ENCODE measurements around the gene DUSP28. TPM values are rescaled to one million over a fixed set of nuclear protein-coding genes. Genes with fewer than 3 reads are reported as not detected.

DUSP28 gene
- total and polyA plus RNA-seq, 2 of the 13 experiments (the other 11 are each of a cell fraction or from before 2014, with no cell fraction given): 5.2 to 8.6 TPM

DNA sequence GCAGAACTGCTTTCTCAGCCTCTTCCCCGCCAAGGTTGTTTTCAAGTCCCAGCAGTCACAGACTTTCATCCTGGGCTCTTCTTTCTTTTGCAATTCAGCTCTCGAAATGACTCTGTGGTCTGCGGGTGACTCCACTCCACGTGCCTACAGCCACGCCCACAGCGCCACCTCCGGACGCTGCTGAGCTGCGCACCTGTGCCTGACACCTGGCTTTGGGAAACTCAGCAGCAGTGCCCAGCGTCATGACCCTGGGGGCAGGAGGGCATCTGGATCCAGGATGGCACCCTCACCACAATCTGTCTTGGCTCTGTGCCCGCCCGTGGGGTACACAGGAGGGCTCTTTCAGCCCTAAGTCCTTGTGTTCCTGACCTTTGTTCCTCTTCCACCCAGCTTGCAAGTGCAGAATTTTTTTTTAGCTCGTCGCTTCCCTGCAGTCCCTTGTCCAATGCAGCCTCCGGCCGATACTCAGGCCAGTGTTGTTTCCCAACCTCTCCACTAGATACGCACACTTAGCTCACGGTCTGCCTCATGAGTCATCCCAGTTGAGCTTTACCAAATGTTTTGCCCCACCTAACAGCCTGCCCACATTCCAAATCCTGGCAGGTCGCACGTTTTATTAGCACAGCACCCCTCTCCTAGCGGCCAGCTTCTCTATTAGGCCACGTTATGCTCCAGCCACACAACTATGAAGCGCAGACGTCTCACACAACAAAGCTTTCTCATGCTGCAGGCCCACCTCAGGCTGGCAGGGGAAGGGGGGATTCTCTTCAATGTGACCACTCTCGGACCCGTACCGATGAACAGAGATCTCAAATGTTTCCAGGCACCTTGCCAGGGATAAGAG is 19.8 kb downstream of the DUSP28 start (continued):
- TF ChIP-seq, protein P1, sequence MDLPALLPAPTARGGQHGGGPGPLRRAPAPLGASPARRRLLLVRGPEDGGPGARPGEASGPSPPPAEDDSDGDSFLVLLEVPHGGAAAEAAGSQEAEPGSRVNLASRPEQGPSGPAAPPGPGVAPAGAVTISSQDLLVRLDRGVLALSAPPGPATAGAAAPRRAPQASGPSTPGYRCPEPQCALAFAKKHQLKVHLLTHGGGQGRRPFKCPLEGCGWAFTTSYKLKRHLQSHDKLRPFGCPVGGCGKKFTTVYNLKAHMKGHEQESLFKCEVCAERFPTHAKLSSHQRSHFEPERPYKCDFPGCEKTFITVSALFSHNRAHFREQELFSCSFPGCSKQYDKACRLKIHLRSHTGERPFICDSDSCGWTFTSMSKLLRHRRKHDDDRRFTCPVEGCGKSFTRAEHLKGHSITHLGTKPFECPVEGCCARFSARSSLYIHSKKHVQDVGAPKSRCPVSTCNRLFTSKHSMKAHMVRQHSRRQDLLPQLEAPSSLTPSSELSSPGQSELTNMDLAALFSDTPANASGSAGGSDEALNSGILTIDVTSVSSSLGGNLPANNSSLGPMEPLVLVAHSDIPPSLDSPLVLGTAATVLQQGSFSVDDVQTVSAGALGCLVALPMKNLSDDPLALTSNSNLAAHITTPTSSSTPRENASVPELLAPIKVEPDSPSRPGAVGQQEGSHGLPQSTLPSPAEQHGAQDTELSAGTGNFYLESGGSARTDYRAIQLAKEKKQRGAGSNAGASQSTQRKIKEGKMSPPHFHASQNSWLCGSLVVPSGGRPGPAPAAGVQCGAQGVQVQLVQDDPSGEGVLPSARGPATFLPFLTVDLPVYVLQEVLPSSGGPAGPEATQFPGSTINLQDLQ (CRISPR knock-in tag; IDR thresholded peaks at IDR 0.05): no peak
- TF ChIP-seq, protein P2, sequence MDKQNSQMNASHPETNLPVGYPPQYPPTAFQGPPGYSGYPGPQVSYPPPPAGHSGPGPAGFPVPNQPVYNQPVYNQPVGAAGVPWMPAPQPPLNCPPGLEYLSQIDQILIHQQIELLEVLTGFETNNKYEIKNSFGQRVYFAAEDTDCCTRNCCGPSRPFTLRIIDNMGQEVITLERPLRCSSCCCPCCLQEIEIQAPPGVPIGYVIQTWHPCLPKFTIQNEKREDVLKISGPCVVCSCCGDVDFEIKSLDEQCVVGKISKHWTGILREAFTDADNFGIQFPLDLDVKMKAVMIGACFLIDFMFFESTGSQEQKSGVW (CRISPR knock-in tag; IDR thresholded peaks at IDR 0.05; ENCODE audit: borderline replicate concordance): no peak
- TF ChIP-seq, protein P3, sequence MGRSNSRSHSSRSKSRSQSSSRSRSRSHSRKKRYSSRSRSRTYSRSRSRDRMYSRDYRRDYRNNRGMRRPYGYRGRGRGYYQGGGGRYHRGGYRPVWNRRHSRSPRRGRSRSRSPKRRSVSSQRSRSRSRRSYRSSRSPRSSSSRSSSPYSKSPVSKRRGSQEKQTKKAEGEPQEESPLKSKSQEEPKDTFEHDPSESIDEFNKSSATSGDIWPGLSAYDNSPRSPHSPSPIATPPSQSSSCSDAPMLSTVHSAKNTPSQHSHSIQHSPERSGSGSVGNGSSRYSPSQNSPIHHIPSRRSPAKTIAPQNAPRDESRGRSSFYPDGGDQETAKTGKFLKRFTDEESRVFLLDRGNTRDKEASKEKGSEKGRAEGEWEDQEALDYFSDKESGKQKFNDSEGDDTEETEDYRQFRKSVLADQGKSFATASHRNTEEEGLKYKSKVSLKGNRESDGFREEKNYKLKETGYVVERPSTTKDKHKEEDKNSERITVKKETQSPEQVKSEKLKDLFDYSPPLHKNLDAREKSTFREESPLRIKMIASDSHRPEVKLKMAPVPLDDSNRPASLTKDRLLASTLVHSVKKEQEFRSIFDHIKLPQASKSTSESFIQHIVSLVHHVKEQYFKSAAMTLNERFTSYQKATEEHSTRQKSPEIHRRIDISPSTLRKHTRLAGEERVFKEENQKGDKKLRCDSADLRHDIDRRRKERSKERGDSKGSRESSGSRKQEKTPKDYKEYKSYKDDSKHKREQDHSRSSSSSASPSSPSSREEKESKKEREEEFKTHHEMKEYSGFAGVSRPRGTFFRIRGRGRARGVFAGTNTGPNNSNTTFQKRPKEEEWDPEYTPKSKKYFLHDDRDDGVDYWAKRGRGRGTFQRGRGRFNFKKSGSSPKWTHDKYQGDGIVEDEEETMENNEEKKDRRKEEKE (IDR thresholded peaks at IDR 0.05): no peak
- TF ChIP-seq ZNF891 (CRISPR knock-in tag; IDR thresholded peaks at IDR 0.05): peak; percentile 70; the same call in 1 of the 2 replicates
- no peak for TF ChIP-seq ZNF510 (CRISPR knock-in tag; IDR thresholded peaks at IDR 0.05; ENCODE audit: low read depth)
- no peak; the same call in 1 of the 2 replicates for TF ChIP-seq ZBTB1 (CRISPR knock-in tag; IDR thresholded peaks at IDR 0.05; ENCODE audit: borderline replicate concordance)
- peak; percentile 53 for TF ChIP-seq RARA (CRISPR knock-in tag; IDR thresholded peaks at IDR 0.05)
- no peak for TF ChIP-seq ZNF382 (CRISPR knock-in tag; IDR thresholded peaks at IDR 0.05; ENCODE audit: borderline replicate concordance)
- peak; percentile 51; the same call in 1 of the 2 replicates for TF ChIP-seq MYNN (CRISPR knock-in tag; IDR thresholded peaks at IDR 0.05; ENCODE audit: low read depth)
- TF ChIP-seq ATF7 (IDR thresholded peaks at IDR 0.05): no peak
- no peak for TF ChIP-seq ATF7 (CRISPR knock-in tag; IDR thresholded peaks at IDR 0.05)
- no peak for TF ChIP-seq ZNF354B (CRISPR knock-in tag; IDR thresholded peaks at IDR 0.05)
- TF ChIP-seq ZEB1 (IDR thresholded peaks at IDR 0.05; ENCODE audit: insufficient replicate concordance, low read depth): peak; percentile 96
- TF ChIP-seq ZNF501 (CRISPR knock-in tag; IDR thresholded peaks at IDR 0.05): peak; percentile 82
- no peak for TF ChIP-seq ZNF496 (CRISPR knock-in tag; IDR thresholded peaks at IDR 0.05; ENCODE audit: insufficient replicate concordance)
- TF ChIP-seq ZNF597 (CRISPR knock-in tag; IDR thresholded peaks at IDR 0.05): no peak
- TF ChIP-seq POGZ (CRISPR knock-in tag; IDR thresholded peaks at IDR 0.05): 0 out of 2 replicates have a peak, but pooled peaks have one; percentile 51
- TF ChIP-seq ETV6 (CRISPR knock-in tag; conservative IDR thresholded peaks at IDR 0.05): no peak; the same call in 1 of the 2 replicates
- TF ChIP-seq SETDB1 (CRISPR knock-in tag; IDR thresholded peaks at IDR 0.05; ENCODE audit: borderline replicate concordance): no peak
- TF ChIP-seq ZNF883 (CRISPR knock-in tag; IDR thresholded peaks at IDR 0.05; ENCODE audit: not compliant biosample characterization): no peak
- TF ChIP-seq ZNF614 (CRISPR knock-in tag; IDR thresholded peaks at IDR 0.05; ENCODE audit: borderline replicate concordance): 0 out of 2 replicates have a peak, but pooled peaks have one; percentile 47
- 0 out of 2 replicates have a peak, but pooled peaks have one; percentile 25 for TF ChIP-seq ZNF260 (CRISPR knock-in tag; IDR thresholded peaks at IDR 0.05; ENCODE audit: borderline replicate concordance, low read depth)
